Brain microvascular endothelial cell (primary cell): ENCODE measurements around the gene B4GALT7.
"Not testable (repeated sequence)": the region's sequence is repeated elsewhere in the genome, so short reads cannot be mapped to it uniquely, and the experiment has no call there.

Source experiments
- DNase-seq: peaks from one replicate; pipeline ENCODE4 v3.0.0-alpha.2; 2020
- H3K27ac ChIP-seq: fragments of 250-450 bp; sonication (Bioruptor Pico); 2 replicates; pipeline ENCODE4 v1.5.1; 2020; ENCODE audit warnings: mild to moderate bottlenecking, moderate library complexity
- H3K27me3 ChIP-seq: fragments of 250-450 bp; sonication (Bioruptor Pico); replicated peaks from 2 replicates; pipeline ENCODE4 v1.5.1; 2020; ENCODE audit warnings: mild to moderate bottlenecking
- H3K36me3 ChIP-seq: fragments of 250-450 bp; sonication (Bioruptor Pico); replicated peaks from 2 replicates; pipeline ENCODE4 v1.5.1; 2020; ENCODE audit warnings: mild to moderate bottlenecking
- H3K4me3 ChIP-seq: 2 replicates; pipeline ENCODE4 v1.5.1; 2011; ENCODE audit warnings: low read depth, mild to moderate bottlenecking, control low read depth, low read length, moderate library complexity
- in situ Hi-C: cut with HindIII; loops from 2 replicates; pipeline ENCODE4 v1.10.0; 2017; ENCODE audit warnings: low sequenced_read_pairs, low pct_ligation_motif_present
- TF ChIP-seq, protein P1 (sequence below): IDR thresholded peaks from 2 replicates; pipeline ENCODE4 v1.5.1; 2011; ENCODE audit warnings: low read depth, mild to moderate bottlenecking, moderate library complexity, low read length, control low read depth, inconsistent platforms; ENCODE audit errors: missing control alignments

B4GALT7 gene

DNA sequence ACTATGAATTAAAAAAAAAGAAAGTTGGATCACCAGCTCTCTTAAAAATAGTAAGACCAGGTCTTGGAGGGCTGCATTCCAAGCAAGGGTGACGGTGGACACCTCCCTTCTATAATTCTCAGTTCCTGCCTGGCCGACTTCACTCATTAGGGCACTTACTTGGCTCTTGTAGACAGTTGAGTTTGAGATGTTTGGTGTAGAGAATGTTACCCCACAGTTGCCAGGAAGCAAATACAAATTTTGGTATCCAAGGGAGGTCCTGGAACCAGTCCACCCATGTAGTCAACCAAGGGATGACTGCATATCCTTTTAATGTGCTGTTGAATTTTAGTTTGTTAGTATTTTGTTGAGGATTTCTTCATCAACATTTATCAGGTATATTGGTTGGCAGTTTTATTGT lies 20.6 kb downstream of the B4GALT7 start:
- peaks cover 2% of the 10 kb centered on the region for H3K36me3 ChIP-seq
- H3K4me3 ChIP-seq: no peak overlapping the region
- no peak overlapping the region for H3K27ac ChIP-seq
- in situ Hi-C loops: no loop called here
- DNase-seq: no peak
- H3K27me3 ChIP-seq: no peaks in the 10 kb centered on the region
- TF ChIP-seq, protein P1, sequence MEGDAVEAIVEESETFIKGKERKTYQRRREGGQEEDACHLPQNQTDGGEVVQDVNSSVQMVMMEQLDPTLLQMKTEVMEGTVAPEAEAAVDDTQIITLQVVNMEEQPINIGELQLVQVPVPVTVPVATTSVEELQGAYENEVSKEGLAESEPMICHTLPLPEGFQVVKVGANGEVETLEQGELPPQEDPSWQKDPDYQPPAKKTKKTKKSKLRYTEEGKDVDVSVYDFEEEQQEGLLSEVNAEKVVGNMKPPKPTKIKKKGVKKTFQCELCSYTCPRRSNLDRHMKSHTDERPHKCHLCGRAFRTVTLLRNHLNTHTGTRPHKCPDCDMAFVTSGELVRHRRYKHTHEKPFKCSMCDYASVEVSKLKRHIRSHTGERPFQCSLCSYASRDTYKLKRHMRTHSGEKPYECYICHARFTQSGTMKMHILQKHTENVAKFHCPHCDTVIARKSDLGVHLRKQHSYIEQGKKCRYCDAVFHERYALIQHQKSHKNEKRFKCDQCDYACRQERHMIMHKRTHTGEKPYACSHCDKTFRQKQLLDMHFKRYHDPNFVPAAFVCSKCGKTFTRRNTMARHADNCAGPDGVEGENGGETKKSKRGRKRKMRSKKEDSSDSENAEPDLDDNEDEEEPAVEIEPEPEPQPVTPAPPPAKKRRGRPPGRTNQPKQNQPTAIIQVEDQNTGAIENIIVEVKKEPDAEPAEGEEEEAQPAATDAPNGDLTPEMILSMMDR: no peak

DNA sequence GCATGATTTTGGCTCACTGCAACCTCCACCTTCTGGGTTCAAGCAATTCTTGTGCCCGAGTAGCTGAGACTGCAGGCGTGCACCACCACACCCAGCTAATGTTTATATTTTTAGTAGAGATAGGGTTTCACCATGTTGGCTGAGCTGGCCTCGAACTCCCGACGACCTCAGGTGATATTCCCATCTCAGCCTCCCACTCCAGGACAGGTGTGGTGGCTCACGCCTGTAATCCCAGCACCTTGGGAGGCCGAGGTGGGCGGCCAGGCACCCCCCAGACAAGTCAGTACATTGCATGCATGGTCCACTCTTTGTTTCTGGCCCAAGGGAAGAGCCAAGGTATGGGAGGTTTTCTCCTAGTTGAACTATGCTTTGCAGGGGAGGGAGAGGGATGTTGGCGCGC lies 24.2 kb downstream of the B4GALT7 start:
- H3K27me3 ChIP-seq, H3K36me3 ChIP-seq, H3K4me3 ChIP-seq, H3K27ac ChIP-seq, in situ Hi-C loops, DNase-seq: not testable (repeated sequence)

DNA sequence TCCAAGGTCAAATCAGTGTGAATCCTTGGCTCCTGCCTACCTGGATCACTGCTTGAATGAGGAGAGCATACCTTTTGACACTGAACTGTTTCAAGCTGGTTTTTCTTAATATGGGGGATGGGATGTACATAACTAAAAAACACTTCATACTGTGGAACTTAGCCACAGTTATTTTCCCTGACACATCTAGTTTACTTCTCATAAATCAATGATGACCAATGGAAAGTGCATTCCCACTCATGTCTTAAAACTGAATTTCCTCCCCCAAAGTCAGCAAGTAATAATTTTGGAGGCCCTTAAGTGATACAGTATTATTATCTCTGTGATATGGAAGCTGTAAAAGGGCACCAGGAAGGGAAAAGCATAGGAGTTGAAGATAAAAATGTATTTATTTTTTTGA lies 30.3 kb downstream of the B4GALT7 start:
- H3K4me3 ChIP-seq, H3K27me3 ChIP-seq, H3K27ac ChIP-seq, DNase-seq, H3K36me3 ChIP-seq, in situ Hi-C loops: not testable (repeated sequence)

DNA sequence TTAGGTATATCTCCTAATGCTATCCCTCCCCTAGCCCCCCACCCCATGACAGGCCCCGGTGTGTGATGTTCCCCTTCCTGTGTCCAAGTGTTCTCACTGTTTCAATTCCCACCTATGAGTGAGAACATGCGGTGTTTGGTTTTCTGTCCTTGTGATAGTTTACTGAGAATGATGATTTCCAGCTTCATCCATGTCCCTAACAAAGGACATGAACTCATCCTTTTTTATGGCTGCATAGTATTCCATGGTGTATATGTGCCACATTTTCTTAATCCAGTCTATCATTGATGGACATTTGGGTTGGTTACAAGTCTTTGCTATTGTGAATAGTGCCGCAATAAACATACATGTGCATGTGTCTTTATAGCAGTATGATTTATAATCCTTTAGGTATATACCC lies 35.0 kb downstream of the B4GALT7 start:
- H3K4me3 ChIP-seq, H3K27me3 ChIP-seq, H3K36me3 ChIP-seq, in situ Hi-C loops, DNase-seq, H3K27ac ChIP-seq: not testable (repeated sequence)

DNA sequence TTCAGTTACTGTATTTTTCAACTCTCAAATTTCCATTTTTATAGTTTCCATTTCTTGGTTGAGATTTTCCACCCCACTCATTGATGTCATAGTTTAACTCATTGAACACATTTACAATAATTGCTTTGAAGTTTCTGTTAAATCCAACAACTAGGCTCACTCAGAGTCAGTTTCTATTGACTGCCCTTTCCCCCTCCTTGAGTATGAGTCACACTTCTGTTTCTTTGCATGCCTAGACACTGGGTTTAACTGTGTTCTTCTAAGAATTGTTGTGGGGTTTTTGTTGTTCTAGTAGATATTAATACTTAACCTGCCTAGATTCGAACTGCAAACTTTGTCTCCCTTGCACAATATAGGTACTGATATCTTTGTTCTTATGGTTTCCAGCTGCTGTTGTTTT lies 45.5 kb downstream of the B4GALT7 start:
- in situ Hi-C loops, H3K4me3 ChIP-seq: not testable (repeated sequence)

DNA sequence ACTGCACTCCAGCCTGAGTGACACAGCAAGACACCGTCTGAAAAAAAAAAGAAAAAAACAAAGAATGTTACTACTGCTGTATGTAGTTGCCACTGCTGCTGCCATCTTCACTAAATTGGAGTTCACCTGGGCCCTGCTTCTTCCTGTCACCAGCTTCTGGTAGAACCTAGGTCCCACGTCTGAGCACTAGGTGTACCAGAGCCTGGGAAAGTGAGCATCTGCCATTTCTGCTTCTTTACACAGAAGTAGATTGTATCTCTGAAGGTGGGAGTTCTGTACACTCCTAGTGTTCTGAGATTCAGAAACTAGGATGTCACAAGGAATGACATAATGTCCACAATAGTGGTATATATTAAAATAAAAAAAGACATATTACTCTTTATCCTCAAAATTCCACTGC lies 51.3 kb downstream of the B4GALT7 start:
- DNase-seq, in situ Hi-C loops: not testable (repeated sequence)

More for the DNA sequence above, 45.5 kb downstream of the B4GALT7 start:
- H3K36me3 ChIP-seq, DNase-seq, H3K27ac ChIP-seq, H3K27me3 ChIP-seq: not testable (repeated sequence)

DNA sequence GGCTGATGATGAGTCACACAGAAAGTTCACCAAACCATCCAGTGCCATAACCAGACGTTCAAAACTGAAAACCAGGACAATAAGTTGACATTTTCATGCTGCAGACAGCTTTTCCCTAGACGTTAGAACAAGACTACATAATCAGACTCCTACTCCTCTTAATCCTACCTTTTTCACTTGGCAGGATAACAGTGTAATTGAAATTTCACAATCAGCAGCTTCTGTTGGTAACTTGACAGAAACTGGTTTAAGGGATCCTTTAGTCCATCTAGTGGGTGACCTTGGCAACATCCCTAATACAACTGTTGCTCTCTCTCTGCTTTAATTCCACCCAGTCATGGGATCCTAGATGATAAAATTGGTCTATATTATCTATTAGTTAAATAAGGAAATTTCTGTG lies 57.9 kb downstream of the B4GALT7 start:
- H3K4me3 ChIP-seq, H3K36me3 ChIP-seq, H3K27ac ChIP-seq, in situ Hi-C loops, H3K27me3 ChIP-seq, DNase-seq: not testable (repeated sequence)

More for the DNA sequence above, 51.3 kb downstream of the B4GALT7 start:
- H3K4me3 ChIP-seq, H3K27me3 ChIP-seq, H3K36me3 ChIP-seq, H3K27ac ChIP-seq: not testable (repeated sequence)

DNA sequence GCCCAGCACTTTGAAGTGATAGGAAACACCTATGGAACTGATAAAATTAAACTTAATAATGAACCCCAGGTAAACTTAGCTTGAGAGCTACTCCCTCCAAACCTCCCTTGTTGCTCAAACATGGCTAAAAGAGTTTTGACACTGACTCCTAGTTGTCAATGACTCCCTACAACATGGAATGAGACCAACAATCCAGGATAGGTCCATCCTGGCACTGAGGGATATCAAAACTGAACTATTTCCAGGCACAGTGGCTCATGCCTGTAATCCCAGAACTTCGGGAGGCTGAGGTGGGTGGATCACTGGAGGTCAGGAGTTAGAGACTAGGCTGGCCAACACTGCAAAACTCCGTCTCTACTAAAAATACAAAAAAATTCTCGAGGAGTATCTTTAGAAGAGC lies 58.6 kb downstream of the B4GALT7 start:
- DNase-seq, H3K27ac ChIP-seq, in situ Hi-C loops, H3K36me3 ChIP-seq, H3K4me3 ChIP-seq, H3K27me3 ChIP-seq: not testable (repeated sequence)
